PC-9 (cell line): ENCODE measurements around the gene IL1RAPL1.

Experiments
- CTCF ChIP-seq: fragments of 200-600 bp; sonication (generic); conservative IDR thresholded peaks from 2 replicates; pipeline ENCODE4 v1.6.1; 2017; ENCODE audit warnings: mixed run types, antibody characterized with exemption, mild to moderate bottlenecking, moderate library complexity
- EZH2 ChIP-seq: fragments of 200-600 bp; sonication (generic); IDR thresholded peaks from 2 replicates; pipeline ENCODE4 v1.8.0; 2017; ENCODE audit warnings: antibody characterized with exemption, low read depth

DNA sequence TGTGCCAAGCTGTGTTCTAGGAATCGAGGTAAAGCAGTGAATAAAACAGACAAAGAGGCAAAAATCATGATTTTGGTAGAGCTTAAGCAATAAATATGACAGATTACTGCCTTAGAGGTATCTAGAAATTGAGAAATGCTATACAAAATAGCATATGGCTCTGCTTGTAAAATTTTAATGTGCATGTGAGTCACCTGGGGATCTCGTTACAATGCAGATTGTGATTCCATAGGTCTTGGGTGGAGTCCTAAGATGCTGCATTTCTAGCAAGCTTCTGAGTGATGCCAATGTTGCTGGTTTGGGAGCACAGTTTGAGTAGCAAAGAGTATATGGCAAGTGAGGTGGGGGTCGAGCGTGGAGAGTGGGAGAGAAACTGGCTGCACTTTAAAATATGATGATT, 930.9 kb downstream of the IL1RAPL1 start:
- TF ChIP-seq CTCF = no peak
- no peak for TF ChIP-seq EZH2
